ENCODE data around the gene DCAF11. TPM values are rescaled to one million over a fixed set of nuclear protein-coding genes. Genes with fewer than 3 reads are reported as not detected.

Gene DCAF11
- total RNA-seq, 1 experiment from 2014 or later = 45.5 TPM

DNA sequence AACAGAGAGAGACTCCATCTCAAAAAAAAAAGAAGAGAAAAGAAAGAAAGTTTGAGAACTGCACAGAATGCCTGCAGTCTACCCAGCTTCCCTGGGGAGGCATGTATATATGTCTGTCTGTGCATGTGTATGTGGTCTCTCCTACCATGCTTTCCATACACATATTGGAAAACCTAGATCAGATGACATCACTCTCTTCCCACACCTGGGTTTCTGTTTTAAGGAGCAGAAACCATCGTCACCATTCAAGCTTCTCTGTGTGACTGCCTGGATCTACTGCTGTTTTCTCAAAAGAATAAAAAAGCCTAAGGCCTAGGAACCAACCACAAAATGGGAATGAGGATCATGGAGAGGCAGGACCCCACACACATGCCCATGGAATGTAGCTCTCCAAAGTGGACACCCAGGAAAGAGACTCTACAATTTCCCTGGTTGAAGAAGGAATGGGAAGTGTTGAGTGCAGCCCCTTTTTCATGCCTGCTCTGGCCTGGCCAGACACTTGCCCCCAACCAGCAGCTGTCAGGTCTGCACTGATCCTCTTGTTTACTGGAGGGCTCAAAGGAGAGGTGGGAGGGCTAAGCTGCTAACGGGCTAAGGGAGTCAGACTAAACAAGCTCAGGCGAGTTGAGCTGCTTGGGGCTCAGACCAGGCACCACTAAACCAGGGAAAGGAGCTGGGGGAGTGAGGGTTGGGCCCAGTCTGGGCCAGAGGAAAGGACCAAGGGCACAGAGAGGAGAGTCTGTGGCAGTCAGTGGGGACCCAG is 28.2 kb upstream of the DCAF11 start:
- Histone ChIP-seq H3K27me3 (replicated peaks; ENCODE audit: insufficient read depth, low read depth, low read length, poor library complexity) (peaks cover 7% of the 10 kb centered on the region), H3K9me3 (ENCODE audit: low read depth, low read length, poor library complexity, severe bottlenecking) (no peaks in the 10 kb centered on the region), H3K36me3 (ENCODE audit: insufficient read depth, low read length, poor library complexity, severe bottlenecking) (no peaks in the 10 kb centered on the region), H3K4me1 (ENCODE audit: insufficient read depth, low read length, poor library complexity, severe bottlenecking) (no peaks in the 10 kb centered on the region), H3K27ac (ENCODE audit: low read depth, low read length, poor library complexity, severe bottlenecking) (no peak overlapping the region), H3K4me3 (ENCODE audit: low read depth, low read length, poor library complexity, severe bottlenecking) (no peak overlapping the region)
- intact Hi-C loops (cut with micrococcal nuclease; ENCODE audit: unreplicated experiment) = no loop called here
- CTCF ChIA-PET = interaction anchor here (1.5 kb wide), 1 partner anchor 28 kb away, joined by 6 read pairs; no protein-coding TSS in a partner anchor
- TF ChIP-seq, protein P1, sequence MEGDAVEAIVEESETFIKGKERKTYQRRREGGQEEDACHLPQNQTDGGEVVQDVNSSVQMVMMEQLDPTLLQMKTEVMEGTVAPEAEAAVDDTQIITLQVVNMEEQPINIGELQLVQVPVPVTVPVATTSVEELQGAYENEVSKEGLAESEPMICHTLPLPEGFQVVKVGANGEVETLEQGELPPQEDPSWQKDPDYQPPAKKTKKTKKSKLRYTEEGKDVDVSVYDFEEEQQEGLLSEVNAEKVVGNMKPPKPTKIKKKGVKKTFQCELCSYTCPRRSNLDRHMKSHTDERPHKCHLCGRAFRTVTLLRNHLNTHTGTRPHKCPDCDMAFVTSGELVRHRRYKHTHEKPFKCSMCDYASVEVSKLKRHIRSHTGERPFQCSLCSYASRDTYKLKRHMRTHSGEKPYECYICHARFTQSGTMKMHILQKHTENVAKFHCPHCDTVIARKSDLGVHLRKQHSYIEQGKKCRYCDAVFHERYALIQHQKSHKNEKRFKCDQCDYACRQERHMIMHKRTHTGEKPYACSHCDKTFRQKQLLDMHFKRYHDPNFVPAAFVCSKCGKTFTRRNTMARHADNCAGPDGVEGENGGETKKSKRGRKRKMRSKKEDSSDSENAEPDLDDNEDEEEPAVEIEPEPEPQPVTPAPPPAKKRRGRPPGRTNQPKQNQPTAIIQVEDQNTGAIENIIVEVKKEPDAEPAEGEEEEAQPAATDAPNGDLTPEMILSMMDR (conservative IDR thresholded peaks at IDR 0.05; ENCODE audit: low read depth, low read length) = no peak
- TF ChIP-seq EZH2 (IDR thresholded peaks at IDR 0.05; ENCODE audit: borderline replicate concordance, low read depth, low read length, poor library complexity, severe bottlenecking) = no peak
- POLR2A ChIA-PET (ENCODE audit: low non-redundant PET) = no interaction called here
- BruUV-seq (replicated peaks) = no TSS peak
- DNase-seq (ENCODE audit: low spot score) = no peak

DNA sequence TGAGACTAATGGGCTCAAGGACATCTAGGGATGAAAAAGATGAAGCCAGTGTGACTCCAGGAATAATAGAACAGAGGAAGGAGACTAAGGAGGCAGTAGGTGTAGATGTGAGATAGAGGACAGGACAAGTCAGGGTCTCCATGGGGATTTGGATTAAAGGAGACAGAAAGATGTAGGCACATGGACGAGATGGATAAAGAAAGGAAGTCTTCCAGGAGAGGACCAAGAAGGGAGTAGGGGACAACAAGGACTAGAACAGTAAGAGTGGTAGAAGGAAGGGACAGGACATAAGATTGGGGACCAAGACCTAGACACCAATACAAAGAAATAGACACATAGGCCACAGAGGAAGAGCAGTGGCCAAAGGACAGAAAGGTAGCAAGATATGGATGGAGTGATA is 27.6 kb upstream of the DCAF11 start:
- H3K36me3 ChIP-seq (ENCODE audit: insufficient read depth, low read length, poor library complexity, severe bottlenecking) = no peaks in the 10 kb centered on the region
- H3K27me3 ChIP-seq (replicated peaks; ENCODE audit: insufficient read depth, low read depth, low read length, poor library complexity) = peaks cover 2% of the 10 kb centered on the region
- intact Hi-C loops (cut with micrococcal nuclease; ENCODE audit: unreplicated experiment) = no loop called here
- POLR2A ChIA-PET (ENCODE audit: low non-redundant PET) = no interaction called here
- TF ChIP-seq, protein P1 (conservative IDR thresholded peaks at IDR 0.05; ENCODE audit: low read depth, low read length) = no peak
- TF ChIP-seq EZH2 (IDR thresholded peaks at IDR 0.05; ENCODE audit: borderline replicate concordance, low read depth, low read length, poor library complexity, severe bottlenecking) = no peak
- DNase-seq (ENCODE audit: low spot score) = no peak
- no peak overlapping the region for H3K4me3 ChIP-seq (ENCODE audit: low read depth, low read length, poor library complexity, severe bottlenecking)
- H3K27ac ChIP-seq (ENCODE audit: low read depth, low read length, poor library complexity, severe bottlenecking) = no peak overlapping the region
- H3K4me1 ChIP-seq (ENCODE audit: insufficient read depth, low read length, poor library complexity, severe bottlenecking) = no peaks in the 10 kb centered on the region
- CTCF ChIA-PET = interaction anchor here (1.5 kb wide), 1 partner anchor 29 kb away, joined by 6 read pairs; no protein-coding TSS in a partner anchor
- no peaks in the 10 kb centered on the region for H3K9me3 ChIP-seq (ENCODE audit: low read depth, low read length, poor library complexity, severe bottlenecking)
- BruUV-seq (replicated peaks) = no TSS peak

DNA sequence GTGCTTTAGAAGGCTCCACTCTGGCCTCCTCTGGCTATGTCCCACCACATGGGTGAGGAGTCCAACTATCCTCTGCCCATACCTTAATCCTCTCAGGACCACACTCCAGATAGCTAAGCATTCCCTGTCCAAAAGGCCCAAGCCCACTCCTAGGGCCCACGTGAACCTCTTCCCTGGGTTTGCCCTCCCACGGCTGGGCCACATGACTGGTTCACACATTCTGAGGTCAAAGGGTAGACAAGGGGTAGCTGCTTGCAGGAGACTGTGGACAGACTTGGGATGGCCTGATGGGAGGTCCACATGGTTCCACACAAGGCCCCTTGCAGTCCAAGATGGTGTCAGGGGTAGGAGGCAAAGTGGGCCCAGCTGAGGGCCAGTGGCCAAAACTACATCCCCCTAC is 26.5 kb upstream of the DCAF11 start:
- DNase-seq (ENCODE audit: low spot score) = no peak
- Histone ChIP-seq H3K4me1 (ENCODE audit: insufficient read depth, low read length, poor library complexity, severe bottlenecking) (peaks cover under 1% of the 10 kb centered on the region), H3K27me3 (replicated peaks; ENCODE audit: insufficient read depth, low read depth, low read length, poor library complexity) (no peaks in the 10 kb centered on the region), H3K9me3 (ENCODE audit: low read depth, low read length, poor library complexity, severe bottlenecking) (no peaks in the 10 kb centered on the region), H3K36me3 (ENCODE audit: insufficient read depth, low read length, poor library complexity, severe bottlenecking) (no peaks in the 10 kb centered on the region), H3K27ac (ENCODE audit: low read depth, low read length, poor library complexity, severe bottlenecking) (no peak overlapping the region), H3K4me3 (ENCODE audit: low read depth, low read length, poor library complexity, severe bottlenecking) (no peak overlapping the region)
- intact Hi-C loops (cut with micrococcal nuclease; ENCODE audit: unreplicated experiment) = no loop called here
- TF ChIP-seq, protein P1 (conservative IDR thresholded peaks at IDR 0.05; ENCODE audit: low read depth, low read length) = no peak
- no peak for TF ChIP-seq EZH2 (IDR thresholded peaks at IDR 0.05; ENCODE audit: borderline replicate concordance, low read depth, low read length, poor library complexity, severe bottlenecking)
- no TSS peak for BruUV-seq (replicated peaks)
- ChIA-PET CTCF (interaction anchor here (0.7 kb wide), 1 partner anchor 1002 kb away, joined by 4 read pairs; no protein-coding TSS in a partner anchor), POLR2A (ENCODE audit: low non-redundant PET) (no interaction called here)
